ENCODE measurements around the gene C17orf113. TPM values are rescaled to one million over a fixed set of nuclear protein-coding genes. Genes with fewer than 3 reads are reported as not detected.

C17orf113 gene
- total RNA-seq, 4 donors from 2014 or later, result 1.2 to 2.9 (median 2.1) TPM

DNA sequence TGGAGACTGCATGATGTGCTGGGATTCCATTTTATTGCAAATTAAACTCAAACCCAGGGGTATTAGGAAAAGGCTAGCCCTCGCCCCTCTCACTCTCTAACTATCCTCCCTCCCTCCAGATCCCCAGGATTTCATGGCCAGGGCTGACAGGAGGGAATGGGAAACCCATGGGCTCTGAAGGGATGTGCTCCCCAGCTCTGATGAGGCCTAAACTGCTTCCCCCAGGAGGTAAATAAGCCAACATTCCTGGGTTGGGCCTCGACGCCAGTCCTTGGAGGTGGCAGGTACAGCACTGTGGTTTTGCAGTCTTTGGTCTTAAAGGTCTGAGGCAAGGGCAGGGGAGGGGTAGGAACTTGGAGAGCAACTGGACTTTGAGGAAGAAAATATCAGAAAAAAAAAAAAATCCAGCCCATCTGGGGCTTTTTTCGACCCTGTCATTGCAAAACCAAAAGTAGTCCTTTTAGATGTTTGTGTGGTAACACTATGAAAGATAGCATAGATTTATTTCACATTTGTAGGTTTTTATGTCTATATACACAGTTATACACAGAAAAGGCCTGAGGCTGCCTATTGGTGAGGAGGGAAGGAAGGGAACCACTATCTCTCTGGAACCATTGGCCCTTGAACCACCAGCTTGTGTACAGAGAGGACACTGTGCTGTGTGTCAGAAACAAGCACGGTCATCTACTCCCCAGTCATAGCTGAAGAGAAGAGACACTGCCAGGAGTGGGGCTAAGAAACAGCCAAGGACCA lies 12.0 kb downstream of the C17orf113 start:
- no peaks in the 10 kb centered on the region for H3K9me3 ChIP-seq
- H3K27ac ChIP-seq, result no peak overlapping the region
- H3K36me3 ChIP-seq, result peaks cover 0 to 15% (median 0%) of the 10 kb centered on the region in 3 donors
- H3K4me3 ChIP-seq, result no peak overlapping the region
- no peaks in the 10 kb centered on the region for H3K27me3 ChIP-seq
- 81 to 82% methylated on average over 5 of the region's 5 CpGs for WGBS, 2 donors
- peaks cover 0 to 6% (median 2%) of the 10 kb centered on the region in 4 donors for H3K4me1 ChIP-seq
- no peak for DNase-seq (ENCODE audit: low spot score in 2 of 2)
- TF ChIP-seq, protein P1, sequence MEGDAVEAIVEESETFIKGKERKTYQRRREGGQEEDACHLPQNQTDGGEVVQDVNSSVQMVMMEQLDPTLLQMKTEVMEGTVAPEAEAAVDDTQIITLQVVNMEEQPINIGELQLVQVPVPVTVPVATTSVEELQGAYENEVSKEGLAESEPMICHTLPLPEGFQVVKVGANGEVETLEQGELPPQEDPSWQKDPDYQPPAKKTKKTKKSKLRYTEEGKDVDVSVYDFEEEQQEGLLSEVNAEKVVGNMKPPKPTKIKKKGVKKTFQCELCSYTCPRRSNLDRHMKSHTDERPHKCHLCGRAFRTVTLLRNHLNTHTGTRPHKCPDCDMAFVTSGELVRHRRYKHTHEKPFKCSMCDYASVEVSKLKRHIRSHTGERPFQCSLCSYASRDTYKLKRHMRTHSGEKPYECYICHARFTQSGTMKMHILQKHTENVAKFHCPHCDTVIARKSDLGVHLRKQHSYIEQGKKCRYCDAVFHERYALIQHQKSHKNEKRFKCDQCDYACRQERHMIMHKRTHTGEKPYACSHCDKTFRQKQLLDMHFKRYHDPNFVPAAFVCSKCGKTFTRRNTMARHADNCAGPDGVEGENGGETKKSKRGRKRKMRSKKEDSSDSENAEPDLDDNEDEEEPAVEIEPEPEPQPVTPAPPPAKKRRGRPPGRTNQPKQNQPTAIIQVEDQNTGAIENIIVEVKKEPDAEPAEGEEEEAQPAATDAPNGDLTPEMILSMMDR (IDR thresholded peaks at IDR 0.05), result no peak
- TF ChIP-seq EP300 (IDR thresholded peaks at IDR 0.05) (no peak), POLR2A (IDR thresholded peaks at IDR 0.05) (no peak)

DNA sequence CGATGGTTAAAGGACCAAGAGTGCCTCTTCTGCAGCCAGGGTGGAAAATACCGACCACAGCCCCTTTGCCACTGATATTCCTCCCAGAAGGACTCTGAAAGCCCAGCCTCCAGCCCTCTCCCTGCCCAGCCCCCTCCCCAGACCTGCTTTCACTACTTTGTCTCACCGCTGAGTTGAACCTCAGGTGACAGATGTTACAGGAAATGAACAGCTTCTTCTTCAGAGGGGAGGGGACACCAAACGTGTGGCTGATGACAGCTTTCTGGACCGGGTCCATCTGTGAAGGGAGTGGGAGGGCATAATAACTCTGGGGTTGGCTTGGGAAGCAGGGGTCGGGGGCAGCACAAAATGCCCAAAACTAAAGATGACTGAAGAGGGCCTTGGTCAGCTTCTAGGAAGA lies 16.3 kb downstream of the C17orf113 start:
- Histone ChIP-seq H3K27me3 (no peaks in the 10 kb centered on the region), H3K36me3 (no peaks in the 10 kb centered on the region), H3K4me1 (no peaks in the 10 kb centered on the region), H3K9me3 (no peaks in the 10 kb centered on the region), H3K27ac (no peak overlapping the region), H3K4me3 (no peak overlapping the region)
- 44 to 51% methylated on average over 5 of the region's 6 CpGs for WGBS, 2 donors
- DNase-seq (ENCODE audit: low spot score in 2 of 2), result no peak
- TF ChIP-seq, protein P1 (IDR thresholded peaks at IDR 0.05), result no peak
- TF ChIP-seq POLR2A (IDR thresholded peaks at IDR 0.05) (no peak), EP300 (IDR thresholded peaks at IDR 0.05) (no peak)

DNA sequence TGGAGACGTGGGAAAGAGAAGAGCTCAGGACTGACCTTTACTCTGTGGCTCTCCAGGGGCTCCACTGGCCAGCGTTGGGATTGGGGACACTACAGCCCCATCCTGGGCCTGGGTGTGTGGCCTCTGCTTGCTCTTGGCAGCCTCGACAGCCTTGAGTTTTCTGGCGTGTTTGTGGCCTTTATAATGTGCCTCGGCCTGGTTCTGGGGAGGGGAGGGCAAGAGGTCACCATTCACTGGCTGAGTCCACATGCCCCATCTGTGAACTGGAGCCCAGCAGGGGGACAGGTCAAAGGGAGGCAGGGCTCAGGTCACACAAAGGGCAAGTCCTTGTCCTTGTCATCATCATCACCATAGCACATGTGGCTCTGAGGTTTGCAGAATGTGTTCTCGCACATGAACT lies 18.8 kb downstream of the C17orf113 start:
- Histone ChIP-seq H3K4me1 (peaks cover 0 to 13% (median 0%) of the 10 kb centered on the region in 4 donors), H3K4me3 (no peak overlapping the region), H3K9me3 (no peaks in the 10 kb centered on the region), H3K27me3 (no peaks in the 10 kb centered on the region), H3K27ac (peak overlapping the region in 1 of 4 donors; percentile 11), H3K36me3 (peaks cover 0 to 5% (median 0%) of the 10 kb centered on the region in 3 donors)
- DNase-seq (ENCODE audit: low spot score in 2 of 2), result no peak
- TF ChIP-seq, protein P1 (IDR thresholded peaks at IDR 0.05), result no peak
- TF ChIP-seq EP300 (IDR thresholded peaks at IDR 0.05) (no peak), POLR2A (IDR thresholded peaks at IDR 0.05) (no peak)
- 33 to 46% methylated on average over 6 of the region's 6 CpGs for WGBS, 2 donors

DNA sequence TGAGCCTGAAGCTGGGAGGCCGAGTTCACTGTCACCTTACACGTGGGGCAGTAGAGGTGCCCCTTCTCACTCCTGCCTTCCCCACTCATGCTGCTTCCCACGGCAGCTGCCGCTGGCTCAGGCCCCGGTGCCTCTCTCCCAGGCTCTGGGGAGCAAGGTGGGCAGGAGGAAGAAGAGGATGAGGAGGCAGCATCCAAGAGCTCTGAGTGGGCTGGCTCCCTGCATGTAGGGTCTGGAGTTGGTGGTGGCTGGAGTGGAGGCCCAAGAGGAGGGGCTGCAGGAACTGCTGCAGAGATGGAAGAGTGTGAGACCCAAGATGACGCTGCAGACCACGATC lies 21.6 kb downstream of the C17orf113 start:
- peaks cover 0 to 12% (median under 1%) of the 10 kb centered on the region in 3 donors for H3K36me3 ChIP-seq
- no peaks in the 10 kb centered on the region for H3K9me3 ChIP-seq
- TF ChIP-seq EP300 (IDR thresholded peaks at IDR 0.05) (no peak), POLR2A (IDR thresholded peaks at IDR 0.05) (no peak)
- TF ChIP-seq, protein P1 (IDR thresholded peaks at IDR 0.05), result no peak
- no peak overlapping the region for H3K27ac ChIP-seq
- peaks cover 0 to 36% (median 15%) of the 10 kb centered on the region in 4 donors for H3K4me1 ChIP-seq
- no peak for DNase-seq (ENCODE audit: low spot score in 2 of 2)
- no peaks in the 10 kb centered on the region for H3K27me3 ChIP-seq
- 79 to 81% methylated on average over 7 of the region's 7 CpGs for WGBS, 2 donors
- no peak overlapping the region for H3K4me3 ChIP-seq

DNA sequence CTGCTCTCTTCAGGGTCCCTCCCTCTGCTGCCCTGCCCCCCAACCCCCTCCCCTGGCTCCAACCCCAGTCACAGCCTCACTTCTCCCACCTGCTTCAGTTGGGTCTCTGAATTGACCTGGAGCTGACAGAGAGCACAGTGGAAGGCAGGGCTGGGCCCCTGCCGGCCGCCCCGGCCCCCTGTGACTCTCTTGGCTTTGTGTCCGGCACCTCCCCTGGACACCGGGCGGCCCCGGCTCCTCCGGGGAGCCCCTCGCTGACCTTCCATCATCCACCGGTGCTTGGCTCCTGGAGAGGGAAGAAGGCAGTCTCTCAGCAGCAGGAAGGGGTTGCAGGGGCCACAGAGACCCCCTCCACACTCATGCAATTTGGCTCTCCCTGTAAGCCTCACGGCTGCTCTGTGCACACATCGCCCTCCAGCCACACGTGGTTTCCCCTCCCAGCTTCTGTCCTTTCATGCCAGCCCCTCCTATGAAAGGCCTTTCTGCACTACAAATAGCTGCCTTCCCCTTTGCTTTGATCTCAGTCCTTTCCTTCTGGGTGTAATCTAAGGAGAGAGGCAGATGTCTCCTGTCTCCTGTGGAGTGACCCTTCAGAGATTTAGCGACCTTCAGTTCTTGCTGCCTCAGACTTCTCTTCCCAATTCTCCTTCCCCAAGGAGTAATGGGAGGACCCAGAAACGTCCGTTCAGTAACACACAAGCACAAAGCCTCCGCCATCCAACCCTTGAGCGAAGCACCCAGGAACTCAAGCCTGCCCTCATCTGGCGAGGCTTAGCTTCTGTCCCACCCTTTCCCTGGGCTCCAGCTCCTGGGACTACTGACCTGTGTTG lies 22.2 kb downstream of the C17orf113 start:
- no peak overlapping the region for H3K4me3 ChIP-seq
- TF ChIP-seq POLR2A (IDR thresholded peaks at IDR 0.05), result no peak
- no peak for TF ChIP-seq EP300 (IDR thresholded peaks at IDR 0.05)
- TF ChIP-seq, protein P1 (IDR thresholded peaks at IDR 0.05), result no peak
- no peak overlapping the region for H3K27ac ChIP-seq
- H3K9me3 ChIP-seq, result no peaks in the 10 kb centered on the region
- H3K4me1 ChIP-seq, result peaks cover 0 to 41% (median 15%) of the 10 kb centered on the region in 4 donors
- DNase-seq (ENCODE audit: low spot score in 2 of 2), result no peak
- 46 to 53% methylated on average over 19 of the region's 19 CpGs for WGBS, 2 donors
- H3K27me3 ChIP-seq, result no peaks in the 10 kb centered on the region
- peaks cover 0 to 17% (median 6%) of the 10 kb centered on the region in 3 donors for H3K36me3 ChIP-seq
